ENCODE data around the gene FOXO4. TPM values are rescaled to one million over a fixed set of nuclear protein-coding genes. Genes with fewer than 3 reads are reported as not detected.

The FOXO4 gene
- total RNA-seq, 5 donors from 2014 or later (not counting 1 experiment from before 2014, with no cell fraction given) = 30.4 to 45.9 (median 38.1) TPM

Other genes starting within 250 kb of the FOXO4 start
- gene TEX11, start 187.1 kb upstream of the FOXO4 start, total RNA-seq = not detected
- gene SLC7A3, start 164.8 kb upstream of the FOXO4 start, total RNA-seq = 1 to 10 TPM in 1 of 5 donors, under 1 TPM in 3, not detected in 1; 0.26 to 1.4 (median 0.42) TPM
- gene SNX12, start 27.5 kb upstream of the FOXO4 start, total RNA-seq = 10 to 100 TPM; 29.6 to 42.5 (median 33.1) TPM
- gene CXorf65, start 10.9 kb downstream of the FOXO4 start, total RNA-seq = 10 to 100 TPM; 33.8 to 86.6 (median 39.6) TPM
- 100 to 1,000 TPM; 285 to 380 (median 312) TPM for gene IL2RG, start 15.7 kb downstream of the FOXO4 start, total RNA-seq
- 10 to 100 TPM; 63.8 to 78.3 (median 72.0) TPM for gene MED12, start 22.7 kb downstream of the FOXO4 start, total RNA-seq
- 1 to 10 TPM; 2.9 to 3.7 (median 3.2) TPM for gene NLGN3, start 49.0 kb downstream of the FOXO4 start, total RNA-seq
- gene GJB1, start 127.4 kb downstream of the FOXO4 start, total RNA-seq = under 1 TPM in 2 of 5 donors, not detected in 3; 0.23 TPM
- 10 to 100 TPM; 23.6 to 32.4 (median 28.7) TPM for gene ZMYM3, start 158.3 kb downstream of the FOXO4 start, total RNA-seq
- 100 to 1,000 TPM; 322 to 419 (median 348) TPM for gene NONO, start 187.8 kb downstream of the FOXO4 start, total RNA-seq
- gene ITGB1BP2, start 205.9 kb downstream of the FOXO4 start, total RNA-seq = 1 to 10 TPM; 2.3 to 4.0 (median 3.0) TPM